HAP-1 (cell line): Measurements from ENCODE around the gene ACBD4.

Experiments used
- DNase-seq, 2 experiments: peaks; one replicate each; pipeline ENCODE4 v3.0.0-alpha.2; 2016 to 2020; ENCODE audit warnings: low spot score in 2 of 2
- H3K27me3 ChIP-seq: fragments of 250-450 bp; sonication (Bioruptor Pico); 2 replicates; pipeline ENCODE4 v1.5.1; 2020; ENCODE audit warnings: low read depth, mild to moderate bottlenecking, moderate library complexity
- H3K36me3 ChIP-seq: fragments of 250-450 bp; sonication (Bioruptor Pico); replicated peaks from 2 replicates; pipeline ENCODE4 v1.5.1; 2020; ENCODE audit warnings: mild to moderate bottlenecking
- H3K4me1 ChIP-seq: fragments of 250-450 bp; sonication (Bioruptor Pico); 2 replicates; pipeline ENCODE4 v1.5.1; 2020; ENCODE audit warnings: mild to moderate bottlenecking
- H3K4me3 ChIP-seq: fragments of 250-450 bp; sonication (Bioruptor Pico); 2 replicates; pipeline ENCODE4 v1.5.1; 2020; ENCODE audit warnings: mild to moderate bottlenecking, moderate library complexity
- H3K9me3 ChIP-seq: fragments of 250-450 bp; sonication (Bioruptor Pico); 2 replicates; pipeline ENCODE4 v1.5.1; 2020; ENCODE audit warnings: mild to moderate bottlenecking, moderate library complexity
- in situ Hi-C: fragments of 300-500 bp; cut with MboI; formaldehyde crosslinking; loops from 3 replicates; pipeline ENCODE4 v1.14.3; 2020; ENCODE audit warnings: low sequenced_read_pairs, inconsistent platforms, mixed read lengths

The ACBD4 gene

GRCh38 chr17:45150911-45151809 lies 15.7 kb downstream of the ACBD4 start:
- peaks cover 12% of the 10 kb centered on the region for H3K4me1 ChIP-seq
- in situ Hi-C loops = no loop called here
- peak in 1 of 2 experiments; percentile 25 for DNase-seq

GRCh38 chr17:45155029-45155428 lies 19.5 kb downstream of the ACBD4 start:
- no peak for DNase-seq
- in situ Hi-C loops = no loop called here
- Histone ChIP-seq H3K9me3 (no peaks in the 10 kb centered on the region), H3K36me3 (peaks cover 11% of the 10 kb centered on the region), H3K27me3 (no peaks in the 10 kb centered on the region), H3K4me3 (no peak overlapping the region), H3K4me1 (peaks cover 30% of the 10 kb centered on the region)

More at GRCh38 chr17:45150911-45151809, 15.7 kb downstream of the ACBD4 start:
- no peaks in the 10 kb centered on the region for H3K27me3 ChIP-seq
- no peaks in the 10 kb centered on the region for H3K36me3 ChIP-seq
- H3K4me3 ChIP-seq = peak overlapping the region; percentile 55
- no peaks in the 10 kb centered on the region for H3K9me3 ChIP-seq

DNA sequence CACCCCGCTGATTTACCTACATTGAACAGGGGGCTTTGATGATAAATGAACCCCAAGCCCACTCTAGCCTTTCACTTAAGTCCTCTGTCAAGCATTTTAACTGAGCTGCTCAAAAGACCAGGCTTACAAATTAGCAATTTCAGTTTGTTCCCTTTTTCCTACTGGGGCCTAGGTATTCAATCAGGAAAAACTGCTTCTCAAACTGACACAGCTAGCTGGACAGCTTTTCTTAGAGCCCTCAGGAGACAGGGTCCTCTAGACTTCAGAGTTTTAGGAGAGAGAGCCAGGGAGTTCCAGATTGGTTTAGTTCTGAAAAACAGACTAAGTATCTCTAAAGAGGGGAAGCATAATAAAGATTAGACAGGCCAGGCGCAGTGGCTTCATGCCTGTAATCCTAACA lies 20.0 kb downstream of the ACBD4 start:
- in situ Hi-C loops = no loop called here
- no peak for DNase-seq
- no peaks in the 10 kb centered on the region for H3K27me3 ChIP-seq
- H3K36me3 ChIP-seq = peaks cover 11% of the 10 kb centered on the region
- peaks cover 32% of the 10 kb centered on the region for H3K4me1 ChIP-seq
- no peak overlapping the region for H3K4me3 ChIP-seq
- no peaks in the 10 kb centered on the region for H3K9me3 ChIP-seq

DNA sequence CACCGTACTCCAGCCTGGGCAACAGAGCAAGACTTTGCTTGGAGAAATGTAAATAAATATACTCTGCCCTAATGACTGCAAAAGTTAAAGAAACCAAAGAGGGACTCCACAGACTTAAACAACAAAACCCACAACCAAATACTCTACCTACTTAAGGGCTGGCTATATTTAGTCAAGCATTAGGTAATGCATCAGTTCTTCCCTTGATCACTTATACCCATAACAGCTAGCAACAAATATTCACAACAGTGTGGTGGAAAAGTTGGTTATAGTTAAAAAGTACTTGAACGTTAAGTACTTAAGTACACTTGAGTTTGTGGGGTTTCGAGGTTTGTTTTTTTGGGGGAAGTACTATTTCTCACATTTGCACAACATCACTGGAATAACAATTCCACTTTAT lies 20.8 kb downstream of the ACBD4 start:
- DNase-seq = no peak
- in situ Hi-C loops = no loop called here
- Histone ChIP-seq H3K4me3 (no peak overlapping the region), H3K36me3 (peaks cover 14% of the 10 kb centered on the region), H3K27me3 (no peaks in the 10 kb centered on the region), H3K9me3 (no peaks in the 10 kb centered on the region), H3K4me1 (peaks cover 27% of the 10 kb centered on the region)

- H3K36me3 ChIP-seq = peaks cover 14% of the 10 kb centered on the region
- peak; percentile 40 to 78 for DNase-seq
- H3K4me3 ChIP-seq = peak overlapping the region; percentile 99
- H3K27me3 ChIP-seq = no peaks in the 10 kb centered on the region
- H3K4me1 ChIP-seq = peaks cover 26% of the 10 kb centered on the region
- in situ Hi-C loops = no loop called here
- H3K9me3 ChIP-seq = no peaks in the 10 kb centered on the region
Measured at GRCh38 chr17:45160447-45161287, 25.2 kb downstream of the ACBD4 start.

GRCh38 chr17:45161288-45162024 lies 26.0 kb downstream of the ACBD4 start, which contains the start of gene HEXIM2:
TSS of gene HEXIM2 (plus strand) at chr17:45161875. CDS start at chr17:45162794, 919 bp downstream.
- Histone ChIP-seq H3K9me3 (no peaks in the 10 kb centered on the region), H3K4me3 (peak within 1 kb of the TSS; percentile 99), H3K36me3 (peaks cover 14% of the 10 kb centered on the region), H3K4me1 (peaks cover 26% of the 10 kb centered on the region), H3K27me3 (no peaks in the 10 kb centered on the region)
- in situ Hi-C loops = no loop called here
- peak; percentile 98 for DNase-seq

DNA sequence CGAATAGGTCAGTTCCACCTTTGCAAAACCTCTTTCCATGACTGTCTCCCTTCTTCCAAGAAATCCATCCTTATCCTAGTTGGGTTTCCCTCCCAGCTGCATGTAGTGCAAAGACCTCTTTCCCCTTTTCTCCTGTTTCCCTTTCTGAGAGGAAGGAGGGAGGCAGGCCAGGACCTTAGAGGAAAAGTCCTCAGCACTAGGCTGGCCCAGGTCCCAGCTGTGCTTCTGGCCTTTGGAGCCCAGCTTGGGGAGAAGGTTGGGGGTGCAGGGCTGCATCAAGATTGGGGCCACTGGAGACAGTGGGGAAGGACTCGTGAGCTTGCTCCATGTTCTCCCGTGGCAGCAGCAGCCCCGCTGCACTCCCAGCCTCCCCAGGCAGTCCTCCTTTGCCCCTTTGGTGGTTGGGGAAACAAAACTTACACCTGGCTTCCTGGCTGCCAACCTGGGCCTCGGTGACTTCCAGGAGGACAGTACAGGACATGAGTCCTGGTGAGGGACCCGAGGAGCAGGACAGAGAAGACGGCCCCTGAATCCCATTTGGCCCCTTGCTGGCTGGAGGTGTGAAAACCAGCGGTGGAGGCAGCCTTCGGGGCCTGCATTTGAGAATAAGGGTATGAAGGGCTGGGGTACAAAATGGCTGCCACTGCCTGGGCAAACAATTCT lies 26.7 kb downstream of the ACBD4 start:
- Histone ChIP-seq H3K9me3 (no peaks in the 10 kb centered on the region), H3K36me3 (peaks cover 14% of the 10 kb centered on the region), H3K27me3 (no peaks in the 10 kb centered on the region), H3K4me3 (peak overlapping the region; percentile 99), H3K4me1 (peaks cover 26% of the 10 kb centered on the region)
- DNase-seq = no peak
- in situ Hi-C loops = no loop called here

GRCh38 chr17:45164734-45165269 lies 29.3 kb downstream of the ACBD4 start:
- H3K36me3 ChIP-seq = peaks cover 6% of the 10 kb centered on the region; the same call in 1 of the 2 replicates
- no peaks in the 10 kb centered on the region for H3K27me3 ChIP-seq
- H3K4me3 ChIP-seq = no peak overlapping the region
- peaks cover 10% of the 10 kb centered on the region for H3K4me1 ChIP-seq
- DNase-seq = no peak
- in situ Hi-C loops = no loop called here
- no peaks in the 10 kb centered on the region for H3K9me3 ChIP-seq

GRCh38 chr17:45168991-45169752 lies 33.7 kb downstream of the ACBD4 start:
- H3K4me3 ChIP-seq = no peak overlapping the region
- peaks cover 15% of the 10 kb centered on the region for H3K4me1 ChIP-seq
- no peak for DNase-seq
- in situ Hi-C loops = no loop called here
- no peaks in the 10 kb centered on the region for H3K36me3 ChIP-seq
- H3K9me3 ChIP-seq = no peaks in the 10 kb centered on the region
- H3K27me3 ChIP-seq = no peaks in the 10 kb centered on the region

GRCh38 chr17:45170280-45170930 lies 34.9 kb downstream of the ACBD4 start:
- Histone ChIP-seq H3K36me3 (no peaks in the 10 kb centered on the region), H3K27me3 (no peaks in the 10 kb centered on the region), H3K4me1 (peaks cover 15% of the 10 kb centered on the region), H3K9me3 (no peaks in the 10 kb centered on the region), H3K4me3 (no peak overlapping the region)
- no peak for DNase-seq
- in situ Hi-C loops = no loop called here

DNA sequence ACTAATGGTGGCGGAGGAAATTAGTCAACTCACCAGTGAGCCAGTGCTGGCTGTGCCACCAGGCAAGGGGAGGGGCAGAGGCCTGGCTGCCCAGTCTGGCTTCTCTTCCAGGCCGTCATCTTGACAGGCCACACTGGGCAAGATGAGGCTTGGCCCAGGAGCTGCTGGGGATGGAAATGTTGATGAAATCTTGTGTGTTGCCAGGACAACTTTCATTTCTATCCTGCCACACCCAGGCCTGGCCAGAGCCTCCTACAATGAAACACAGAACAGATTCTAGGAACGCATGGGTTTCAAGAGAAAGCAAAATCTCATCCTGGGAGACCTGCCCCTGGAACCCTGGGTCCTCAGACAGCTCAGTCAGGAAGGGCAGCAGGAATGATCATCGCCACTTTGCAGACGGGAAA lies 35.4 kb downstream of the ACBD4 start:
- no peaks in the 10 kb centered on the region for H3K36me3 ChIP-seq
- no peaks in the 10 kb centered on the region for H3K27me3 ChIP-seq

More for the DNA sequence above, 35.4 kb downstream of the ACBD4 start:
- in situ Hi-C loops = no loop called here
- Histone ChIP-seq H3K4me3 (no peak overlapping the region), H3K9me3 (no peaks in the 10 kb centered on the region), H3K4me1 (peaks cover 15% of the 10 kb centered on the region)
- no peak for DNase-seq
